CD4-positive, alpha-beta T cell (primary cell): Measurements from ENCODE around the gene PRSS12. TPM values are rescaled to one million over a fixed set of nuclear protein-coding genes. Genes with fewer than 3 reads are reported as not detected.
"Not testable (repeated sequence)": the region's sequence is repeated elsewhere in the genome, so short reads cannot be mapped to it uniquely, and the experiment has no call there.

Source experiments
- ATAC-seq: fragments of 200-7000 bp; cut with Tn5 transposase; one replicate; pipeline ENCODE4 v1.10.0; 2022; ENCODE audit warnings: mild to moderate bottlenecking; ENCODE audit not compliant: poor library complexity
- CTCF ChIA-PET: fragments of 350-600 bp; sonication (Branson Sonifier 250); formaldehyde crosslinking; loops from one replicate; lab custom pipeline; 2021; ENCODE audit warnings: antibody characterized with exemption, inconsistent platforms; lab: Charles Lee
- POLR2A ChIA-PET: fragments of 350-600 bp; sonication (Branson Sonifier 250); formaldehyde crosslinking; loops from one replicate; lab custom pipeline; 2021; ENCODE audit warnings: antibody characterized with exemption, inconsistent platforms; lab: Charles Lee
- DNase-seq, 14 experiments: peaks; one replicate each; pipeline ENCODE4 v3.0.0-alpha.2; 2013 to 2020; ENCODE audit warnings: mixed read lengths in 2 of 14
- H3K27ac ChIP-seq, 2 donors: one replicate each; pipeline versions ENCODE4 v1.5.1 to v1.7.0; 2013; ENCODE audit warnings: low read length in 2 of 2, low read depth in 1 of 2, mild to moderate bottlenecking in 1 of 2
- H3K27me3 ChIP-seq, 2 experiments: 1 replicate in 1 of 2; 2 replicates in 1 of 2; pipeline versions ENCODE4 v1.6.1 to v1.7.0; 2013; ENCODE audit warnings: low read length in 2 of 2, control low read depth in 1 of 2, mild to moderate bottlenecking in 1 of 2, moderate library complexity in 1 of 2; ENCODE audit not compliant: insufficient read depth in 2 of 2, control insufficient read depth in 1 of 2
- H3K36me3 ChIP-seq: one replicate; pipeline ENCODE4 v1.6.1; 2013; ENCODE audit warnings: low read length, control low read depth; ENCODE audit not compliant: insufficient read depth
- H3K4me1 ChIP-seq: one replicate; pipeline ENCODE4 v1.6.1; 2013; ENCODE audit warnings: low read length, control low read depth; ENCODE audit not compliant: insufficient read depth
- H3K4me3 ChIP-seq: one replicate; pipeline ENCODE4 v1.5.1; 2013; ENCODE audit warnings: mild to moderate bottlenecking, low read length, moderate library complexity
- H3K9me3 ChIP-seq, 2 experiments: 1 replicate in 1 of 2; 2 replicates in 1 of 2; pipeline versions ENCODE4 v1.6.1 to v1.7.0; 2013; ENCODE audit warnings: low read length in 2 of 2, mild to moderate bottlenecking in 2 of 2, control low read depth in 1 of 2, moderate library complexity in 1 of 2; ENCODE audit not compliant: control insufficient read depth in 1 of 2, insufficient read depth in 1 of 2
- H3K27ac Mint-ChIP-seq: one replicate; pipeline ENCODE4 v1.8.0; 2020; ENCODE audit warnings: mixed read lengths
- H3K27me3 Mint-ChIP-seq: one replicate; pipeline ENCODE4 v1.8.0; 2021; ENCODE audit warnings: mixed read lengths
- H3K36me3 Mint-ChIP-seq: one replicate; pipeline ENCODE4 v1.8.0; 2021; ENCODE audit warnings: low read depth, mixed read lengths
- H3K4me1 Mint-ChIP-seq: one replicate; pipeline ENCODE4 v1.8.0; 2021; ENCODE audit warnings: low read depth, mixed read lengths
- H3K4me3 Mint-ChIP-seq: one replicate; pipeline ENCODE4 v1.8.0; 2020; ENCODE audit warnings: mild to moderate bottlenecking, mixed read lengths
- H3K9me3 Mint-ChIP-seq: one replicate; pipeline ENCODE4 v1.8.0; 2020; ENCODE audit warnings: mixed read lengths
- intact Hi-C, 2 experiments: fragments of 100-400 bp; cut with DNase I in 1 of 2; cut with micrococcal nuclease in 1 of 2; formaldehyde crosslinking; loops; one replicate each; pipeline versions ENCODE4 v1.15.1 to v1.9.0; 2023 to 2025; cut with DNase I, micrococcal nuclease
- total RNA-seq, 174 experiments: library from RNA in 2 of 174; stranded (reverse) in 2 of 174; gene quantifications; one replicate each; pipeline ENCODE4 v1.2.3 and lab custom pipeline; 2021 to 2026
- TF ChIP-seq, protein P1 (sequence below): fragments of 200-600 bp; IDR thresholded peaks from one replicate; pipeline ENCODE4 v1.8.0; 2022; ENCODE audit warnings: antibody characterized with exemption, mild to moderate bottlenecking

PRSS12 gene
- total RNA-seq, 2 experiments from 2014 or later = not detected

DNA sequence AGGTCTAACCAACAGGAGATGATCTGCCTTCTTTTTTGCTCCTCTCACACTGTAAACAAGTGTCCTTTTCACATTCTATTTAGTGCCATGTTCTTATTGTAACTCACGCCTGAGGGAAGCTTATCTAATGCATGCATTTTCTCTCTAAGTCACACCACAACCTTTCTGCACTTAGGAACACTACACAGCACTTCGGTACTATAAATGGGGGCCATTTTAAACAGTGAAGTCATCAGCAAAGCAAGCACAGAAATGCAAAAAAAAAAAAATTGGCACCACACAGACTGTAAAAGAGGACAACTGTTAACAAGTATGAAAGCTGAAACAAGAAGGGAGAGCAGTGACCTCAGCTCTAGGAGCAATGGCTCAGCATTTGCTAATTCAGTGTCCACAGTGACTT is 45.2 kb downstream of the PRSS12 start:
- Histone ChIP-seq H3K4me1 (no peaks in the 10 kb centered on the region), H3K27ac (no peak overlapping the region), H3K9me3 (no peaks in the 10 kb centered on the region), H3K27me3 (no peaks in the 10 kb centered on the region), H3K36me3 (no peaks in the 10 kb centered on the region), H3K4me3 (no peak overlapping the region)
- H3K4me3 Mint-ChIP-seq = no peak overlapping the region
- H3K27me3 Mint-ChIP-seq = peaks cover 17% of the 10 kb centered on the region
- ATAC-seq (no peak), DNase-seq (no peak)
- no peaks in the 10 kb centered on the region for H3K9me3 Mint-ChIP-seq
- intact Hi-C loops = no loop called here
- ChIA-PET CTCF (interaction anchor here (0.9 kb wide), 1 partner anchor 20 kb away, joined by 3 read pairs; no protein-coding TSS in a partner anchor), POLR2A (no interaction called here)
- H3K4me1 Mint-ChIP-seq = no peaks in the 10 kb centered on the region
- H3K36me3 Mint-ChIP-seq = no peaks in the 10 kb centered on the region
- TF ChIP-seq, protein P1, sequence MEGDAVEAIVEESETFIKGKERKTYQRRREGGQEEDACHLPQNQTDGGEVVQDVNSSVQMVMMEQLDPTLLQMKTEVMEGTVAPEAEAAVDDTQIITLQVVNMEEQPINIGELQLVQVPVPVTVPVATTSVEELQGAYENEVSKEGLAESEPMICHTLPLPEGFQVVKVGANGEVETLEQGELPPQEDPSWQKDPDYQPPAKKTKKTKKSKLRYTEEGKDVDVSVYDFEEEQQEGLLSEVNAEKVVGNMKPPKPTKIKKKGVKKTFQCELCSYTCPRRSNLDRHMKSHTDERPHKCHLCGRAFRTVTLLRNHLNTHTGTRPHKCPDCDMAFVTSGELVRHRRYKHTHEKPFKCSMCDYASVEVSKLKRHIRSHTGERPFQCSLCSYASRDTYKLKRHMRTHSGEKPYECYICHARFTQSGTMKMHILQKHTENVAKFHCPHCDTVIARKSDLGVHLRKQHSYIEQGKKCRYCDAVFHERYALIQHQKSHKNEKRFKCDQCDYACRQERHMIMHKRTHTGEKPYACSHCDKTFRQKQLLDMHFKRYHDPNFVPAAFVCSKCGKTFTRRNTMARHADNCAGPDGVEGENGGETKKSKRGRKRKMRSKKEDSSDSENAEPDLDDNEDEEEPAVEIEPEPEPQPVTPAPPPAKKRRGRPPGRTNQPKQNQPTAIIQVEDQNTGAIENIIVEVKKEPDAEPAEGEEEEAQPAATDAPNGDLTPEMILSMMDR = no peak
- H3K27ac Mint-ChIP-seq = no peak overlapping the region

DNA sequence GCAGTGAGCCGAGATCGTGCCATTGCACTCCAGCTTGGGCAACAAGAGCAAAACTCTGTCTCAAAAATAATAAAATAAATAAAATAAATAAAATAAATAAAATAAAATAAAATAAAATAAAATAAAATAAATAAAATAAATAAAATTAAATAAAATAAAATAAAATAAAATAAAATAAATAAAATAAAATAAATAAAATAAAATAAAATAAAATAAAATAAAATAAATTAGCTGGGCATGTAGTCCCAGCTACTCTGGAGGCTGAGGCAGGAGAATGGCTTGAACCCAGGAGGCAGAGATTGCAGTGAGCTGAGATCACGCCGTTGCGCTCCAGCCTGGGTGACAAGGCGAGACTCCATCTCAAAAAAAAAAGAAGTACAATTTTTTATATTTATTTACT is 53.2 kb downstream of the PRSS12 start:
- H3K9me3 Mint-ChIP-seq, CTCF ChIA-PET, H3K27ac ChIP-seq, H3K4me3 Mint-ChIP-seq, DNase-seq, intact Hi-C loops, H3K27me3 ChIP-seq, H3K36me3 Mint-ChIP-seq, H3K4me1 ChIP-seq, H3K27me3 Mint-ChIP-seq, H3K27ac Mint-ChIP-seq, H3K4me3 ChIP-seq, ATAC-seq, H3K36me3 ChIP-seq, H3K9me3 ChIP-seq, POLR2A ChIA-PET, H3K4me1 Mint-ChIP-seq: not testable (repeated sequence)

DNA sequence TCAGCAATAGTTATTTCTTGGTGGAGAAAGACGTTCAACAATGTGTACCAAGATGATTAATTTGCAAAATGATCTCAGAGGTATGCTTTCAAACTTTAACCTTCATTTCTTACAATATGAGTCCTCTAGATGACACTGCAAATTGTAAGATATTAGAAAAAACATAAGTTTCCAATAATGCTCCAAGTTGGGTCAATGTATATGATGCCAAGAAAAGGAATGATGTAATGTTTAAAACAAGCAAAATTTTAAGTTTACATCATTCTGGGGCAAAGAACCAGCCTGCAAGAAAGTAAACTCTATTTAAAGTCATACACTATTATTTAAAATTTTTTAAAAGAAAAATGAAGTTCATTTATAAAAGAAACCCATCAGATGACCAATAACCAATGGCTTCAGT is 56.1 kb downstream of the PRSS12 start:
- DNase-seq = no peak

DNA sequence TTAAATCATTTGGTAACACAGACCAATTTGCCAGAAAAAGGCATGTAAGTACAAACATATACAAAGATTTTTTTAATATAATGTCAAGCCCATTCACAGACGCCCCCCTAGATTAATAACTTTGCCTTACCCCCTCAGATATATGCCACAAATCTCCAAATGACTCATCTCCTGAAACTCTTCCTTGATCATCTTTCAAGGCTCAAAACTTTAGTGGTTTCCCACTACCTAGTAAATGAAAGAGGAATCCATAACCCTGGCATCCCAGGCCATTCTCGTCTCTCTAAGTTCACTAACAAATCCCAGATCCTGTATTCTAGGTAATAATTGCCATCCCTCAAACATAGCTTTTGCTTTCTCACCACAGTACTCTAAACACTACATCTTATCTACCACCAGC is 61.9 kb downstream of the PRSS12 start:
- H3K27ac Mint-ChIP-seq = no peak overlapping the region
- ATAC-seq = no peak

More for the DNA sequence above, 56.1 kb downstream of the PRSS12 start:
- no peak for ATAC-seq
- H3K9me3 Mint-ChIP-seq = no peaks in the 10 kb centered on the region
- no peaks in the 10 kb centered on the region for H3K4me1 ChIP-seq
- POLR2A ChIA-PET = no interaction called here
- H3K36me3 ChIP-seq = no peaks in the 10 kb centered on the region
- no peak overlapping the region for H3K27ac Mint-ChIP-seq
- TF ChIP-seq, protein P1 = no peak
- H3K27ac ChIP-seq = no peak overlapping the region
- no peaks in the 10 kb centered on the region for H3K9me3 ChIP-seq
- intact Hi-C loops = no loop called here
- H3K36me3 Mint-ChIP-seq = no peaks in the 10 kb centered on the region
- H3K4me1 Mint-ChIP-seq = no peaks in the 10 kb centered on the region
- no peak overlapping the region for H3K4me3 Mint-ChIP-seq
- no peaks in the 10 kb centered on the region for H3K27me3 Mint-ChIP-seq
- H3K4me3 ChIP-seq = no peak overlapping the region
- CTCF ChIA-PET = no interaction called here
- no peaks in the 10 kb centered on the region for H3K27me3 ChIP-seq

More for the DNA sequence above, 61.9 kb downstream of the PRSS12 start:
- ChIA-PET CTCF (no interaction called here), POLR2A (no interaction called here)
- no peak for DNase-seq
- no peaks in the 10 kb centered on the region for H3K4me1 ChIP-seq
- Mint-ChIP-seq H3K36me3 (no peaks in the 10 kb centered on the region), H3K4me1 (no peaks in the 10 kb centered on the region), H3K27me3 (no peaks in the 10 kb centered on the region), H3K9me3 (no peaks in the 10 kb centered on the region), H3K4me3 (no peak overlapping the region)
- no peak overlapping the region for H3K4me3 ChIP-seq
- H3K27me3 ChIP-seq = no peaks in the 10 kb centered on the region
- intact Hi-C loops = no loop called here
- no peak overlapping the region for H3K27ac ChIP-seq
- TF ChIP-seq, protein P1 = no peak
- no peaks in the 10 kb centered on the region for H3K36me3 ChIP-seq
- no peaks in the 10 kb centered on the region for H3K9me3 ChIP-seq
